KOPT-K1 (cell line): ENCODE data around the gene MPP7.

Experiments used
- H3K27ac ChIP-seq: fragments of 200-600 bp; sonication (generic); 2 replicates; pipeline ENCODE4 v1.5.1; 2016; ENCODE audit warnings: antibody characterized with exemption, mild to moderate bottlenecking, low read depth, low read length; ENCODE audit not compliant: poor library complexity, severe bottlenecking
- H3K36me3 ChIP-seq: fragments of 200-600 bp; sonication (generic); 2 replicates; pipeline ENCODE4 v1.5.1; 2017; ENCODE audit warnings: antibody characterized with exemption, mild to moderate bottlenecking, low read length, moderate library complexity; ENCODE audit not compliant: insufficient read depth
- H3K9me3 ChIP-seq: fragments of 200-600 bp; sonication (generic); 2 replicates; pipeline ENCODE4 v1.5.1; 2017; ENCODE audit warnings: antibody characterized with exemption, low read length, mild to moderate bottlenecking; ENCODE audit not compliant: insufficient read depth, poor library complexity, severe bottlenecking

MPP7 gene

DNA sequence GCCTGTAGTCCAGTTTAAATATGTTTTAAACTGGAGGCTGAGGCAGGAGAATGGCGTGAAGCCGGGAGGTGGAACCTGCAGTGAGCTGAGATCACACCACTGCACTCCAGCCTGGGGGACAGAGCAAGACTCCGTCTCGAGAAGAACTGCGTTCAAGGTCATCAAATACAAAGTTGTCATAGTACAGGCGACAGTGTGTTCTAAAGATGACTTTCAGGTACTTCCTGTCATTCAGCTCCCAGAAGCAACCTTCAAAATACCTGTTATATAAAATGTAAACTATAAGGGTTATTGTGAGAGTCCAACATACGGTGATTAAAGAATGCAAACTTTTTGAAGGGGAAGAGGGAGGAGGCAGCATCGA, 8.7 kb downstream of the MPP7 start:
- Histone ChIP-seq H3K27ac (no peak overlapping the region), H3K36me3 (no peaks in the 10 kb centered on the region), H3K9me3 (no peaks in the 10 kb centered on the region)

DNA sequence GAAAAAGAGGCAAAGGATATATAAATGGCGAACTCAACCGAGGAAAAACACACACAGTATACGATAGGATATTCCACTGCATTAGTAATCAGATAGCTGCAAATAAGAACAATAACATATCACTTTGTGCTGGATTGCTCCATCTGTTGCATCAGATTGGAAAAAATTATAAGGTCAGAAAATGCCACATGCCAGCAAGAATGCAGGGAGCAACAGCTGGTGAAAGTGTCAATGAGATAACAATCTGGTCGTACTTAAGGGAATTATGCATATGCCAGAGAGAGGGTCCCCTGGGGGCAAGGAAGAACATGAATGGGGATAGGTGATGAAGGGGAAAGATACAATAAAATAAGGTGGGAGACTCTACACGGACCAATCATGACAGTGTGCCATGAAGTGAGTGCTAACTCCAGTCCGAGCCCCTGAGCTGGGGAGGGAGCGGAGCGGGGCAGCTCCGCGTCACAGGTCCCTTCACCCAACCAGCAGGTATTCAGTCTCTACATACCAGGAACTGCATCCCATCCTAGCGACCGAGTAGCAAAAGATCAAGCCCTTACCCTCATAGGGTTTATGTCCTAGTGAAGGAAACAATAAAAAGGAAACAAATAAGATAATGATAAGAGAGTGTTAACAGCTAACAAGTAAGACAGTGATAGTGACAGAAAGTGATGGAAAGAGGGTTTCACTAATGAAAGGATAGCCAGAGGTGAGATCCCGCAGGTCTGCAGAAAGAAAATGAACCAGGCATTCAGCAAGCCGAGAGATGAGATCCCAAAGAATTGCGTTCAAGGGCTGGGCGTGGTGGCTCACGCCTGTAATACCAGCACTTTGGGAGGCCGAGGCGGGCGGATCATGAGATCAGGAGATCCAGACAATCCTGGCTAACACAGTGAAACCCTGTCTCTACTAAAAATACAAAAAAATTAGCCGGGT, 9.4 kb downstream of the MPP7 start:
- Histone ChIP-seq H3K36me3 (no peaks in the 10 kb centered on the region), H3K9me3 (no peaks in the 10 kb centered on the region), H3K27ac (no peak overlapping the region)

DNA sequence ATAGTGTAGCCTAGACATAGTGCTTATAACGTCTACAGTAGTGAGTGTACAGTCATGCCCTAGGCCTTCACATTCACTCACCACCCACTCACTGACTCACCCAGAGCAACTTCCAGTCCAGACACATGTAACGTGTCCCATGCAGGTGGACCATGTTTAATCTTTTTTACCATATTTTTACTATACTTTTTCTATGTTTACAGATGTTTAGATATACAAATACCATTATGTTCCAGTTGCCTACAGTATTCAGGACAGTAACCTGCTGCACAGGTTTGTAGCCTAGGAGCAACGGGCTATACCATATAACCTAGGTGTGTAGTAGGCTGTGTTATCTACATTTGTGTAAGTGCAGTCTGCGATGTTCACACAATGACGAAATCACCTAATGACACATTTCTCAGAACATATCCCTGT, 11.0 kb downstream of the MPP7 start:
- H3K36me3 ChIP-seq, result no peaks in the 10 kb centered on the region
- no peaks in the 10 kb centered on the region for H3K9me3 ChIP-seq
- no peak overlapping the region for H3K27ac ChIP-seq

DNA sequence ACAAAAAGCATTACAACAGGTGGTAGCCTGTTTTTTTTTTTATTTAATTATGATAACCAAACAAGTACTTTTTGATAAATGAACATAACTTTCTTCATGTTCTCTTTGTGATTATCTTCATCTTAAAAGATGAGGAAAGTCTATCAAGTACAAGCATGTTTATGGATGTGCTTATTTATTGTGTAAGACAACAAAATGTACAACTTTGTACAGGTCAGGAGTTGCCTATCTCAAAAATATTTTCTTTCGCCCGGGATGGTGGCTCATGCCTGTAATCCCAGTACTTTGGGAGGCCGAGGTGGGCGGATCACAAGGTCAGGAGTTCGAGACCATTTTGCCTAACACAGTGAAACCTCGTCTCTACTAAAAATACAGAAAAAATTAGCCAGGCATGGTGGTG, 17.0 kb downstream of the MPP7 start:
- H3K9me3 ChIP-seq, result no peaks in the 10 kb centered on the region
- no peak overlapping the region for H3K27ac ChIP-seq
- H3K36me3 ChIP-seq, result no peaks in the 10 kb centered on the region

DNA sequence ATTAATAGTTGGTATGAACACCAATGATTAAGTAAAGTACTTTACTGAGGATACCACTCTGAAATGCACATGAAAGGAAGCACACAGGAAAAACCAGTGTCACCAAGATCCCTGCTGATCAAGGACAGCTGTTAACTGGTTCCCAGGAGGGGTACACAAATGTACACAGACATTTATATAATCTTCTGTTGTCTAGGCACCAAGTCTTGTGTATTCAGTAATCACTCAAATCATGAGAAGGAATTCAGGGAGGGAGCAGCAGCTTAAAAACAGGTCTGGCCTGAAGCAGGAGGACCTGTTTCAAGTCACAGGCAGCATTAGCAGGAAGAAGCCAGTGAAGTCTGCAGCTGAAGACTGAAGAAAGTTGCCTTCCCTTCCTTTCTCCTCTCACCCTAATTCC, 18.7 kb downstream of the MPP7 start:
- Histone ChIP-seq H3K9me3 (no peaks in the 10 kb centered on the region), H3K36me3 (no peaks in the 10 kb centered on the region), H3K27ac (no peak overlapping the region)

DNA sequence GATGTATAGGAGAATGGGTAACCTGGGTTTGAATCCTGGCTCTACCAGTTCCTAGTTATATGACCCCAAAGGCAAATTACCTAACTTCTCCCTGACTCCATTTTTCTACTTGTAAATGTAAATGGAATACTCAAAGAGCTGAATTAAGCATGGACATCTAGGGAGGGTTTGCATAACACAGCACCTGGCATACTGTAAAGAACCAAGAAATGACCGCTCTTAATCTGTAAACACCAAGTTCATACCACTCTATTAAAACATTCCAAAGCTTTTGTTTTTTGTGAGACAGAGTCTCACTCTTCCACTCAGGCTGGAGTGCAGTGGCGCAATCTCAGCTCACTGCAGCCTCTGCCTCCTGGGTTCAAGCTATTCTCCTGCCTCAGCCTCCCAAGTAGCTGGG, 19.6 kb downstream of the MPP7 start:
- H3K27ac ChIP-seq, result no peak overlapping the region
- no peaks in the 10 kb centered on the region for H3K9me3 ChIP-seq
- no peaks in the 10 kb centered on the region for H3K36me3 ChIP-seq

DNA sequence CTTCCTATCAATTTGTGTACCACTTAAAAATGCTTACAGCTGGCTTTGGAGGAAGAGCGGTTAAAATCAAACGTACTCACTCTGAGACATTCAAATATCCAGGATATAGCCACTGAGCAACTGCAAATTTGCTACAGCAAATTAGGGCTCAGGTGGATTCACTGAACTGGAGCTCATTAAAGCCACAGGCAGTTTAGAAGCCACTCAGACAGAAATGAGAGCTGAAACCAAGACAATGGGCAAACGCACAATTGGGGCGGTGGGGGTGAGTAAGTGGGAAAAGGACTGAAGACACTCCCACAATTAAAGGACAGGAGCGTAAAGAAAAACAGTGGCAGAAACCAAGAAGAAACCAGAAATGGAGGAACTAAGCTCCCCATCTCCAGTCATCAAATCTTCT, 20.5 kb downstream of the MPP7 start:
- H3K27ac ChIP-seq, result no peak overlapping the region
- H3K36me3 ChIP-seq, result no peaks in the 10 kb centered on the region
- H3K9me3 ChIP-seq, result no peaks in the 10 kb centered on the region

DNA sequence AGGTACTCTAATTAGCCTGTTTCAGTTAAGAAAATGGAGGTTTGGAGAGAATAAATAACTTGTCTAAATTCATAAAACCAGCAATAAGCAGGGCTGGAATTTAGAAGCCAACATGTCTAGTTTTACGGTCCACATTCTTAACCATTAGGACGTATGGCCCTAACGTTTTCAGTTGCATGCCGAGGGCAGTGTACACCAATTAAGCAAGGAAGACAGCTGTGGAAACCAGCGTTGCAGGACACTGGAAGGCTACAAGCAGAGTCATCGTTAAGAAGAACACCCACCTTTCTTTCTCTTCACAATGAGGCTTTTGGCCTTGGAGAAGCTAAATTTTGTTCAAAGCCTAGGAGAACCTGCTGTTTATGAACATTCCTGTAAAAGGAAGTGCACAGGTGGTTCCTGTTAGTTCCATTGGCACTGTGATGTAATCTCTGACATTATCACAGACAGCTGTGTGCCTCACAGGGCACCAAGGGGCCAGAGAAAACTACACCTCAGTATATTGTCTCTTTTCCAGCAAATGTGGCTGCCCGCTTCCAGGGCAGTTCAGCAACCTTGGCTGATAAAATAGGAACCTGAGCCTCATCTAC, 21.0 kb downstream of the MPP7 start:
- Histone ChIP-seq H3K36me3 (no peaks in the 10 kb centered on the region), H3K27ac (no peak overlapping the region), H3K9me3 (no peaks in the 10 kb centered on the region)

DNA sequence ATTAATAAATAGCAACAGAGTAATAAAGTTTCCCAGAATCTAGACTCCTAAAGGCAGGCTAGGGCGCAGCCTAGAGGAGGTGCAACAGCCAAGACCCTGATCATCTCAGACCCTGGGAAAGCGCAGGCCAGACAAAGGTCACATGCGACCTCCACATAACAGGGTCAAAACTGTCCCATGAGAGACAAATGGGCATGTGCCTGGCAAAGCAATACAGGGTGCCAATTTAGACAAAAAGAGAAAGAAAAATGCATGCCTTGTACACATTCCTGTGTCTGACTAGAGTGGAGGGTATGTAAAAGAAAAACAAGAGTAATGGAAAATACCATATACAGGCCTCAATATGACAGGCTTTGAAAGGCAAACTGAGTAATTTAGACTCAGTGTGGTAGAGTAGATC, 22.2 kb downstream of the MPP7 start:
- H3K36me3 ChIP-seq, result no peaks in the 10 kb centered on the region
- H3K9me3 ChIP-seq, result no peaks in the 10 kb centered on the region
- no peak overlapping the region for H3K27ac ChIP-seq

DNA sequence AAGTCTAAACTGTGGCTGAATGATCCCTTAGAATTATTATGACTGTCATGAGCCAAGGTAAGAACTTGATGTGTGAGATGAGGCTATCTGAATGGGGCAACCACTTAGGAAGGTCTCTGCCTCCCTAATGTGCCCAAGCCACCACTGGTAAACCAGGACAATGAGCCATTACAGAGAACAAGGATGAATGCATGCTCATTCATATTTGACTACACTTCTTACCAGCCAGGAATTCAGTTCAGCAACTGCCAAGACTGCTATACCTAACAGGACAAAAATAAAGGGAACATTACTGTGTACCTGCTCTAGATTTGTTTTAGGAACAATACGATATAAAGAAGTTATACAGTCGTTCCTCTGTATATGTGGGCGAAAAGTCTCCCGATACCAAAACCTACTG, 23.0 kb downstream of the MPP7 start:
- H3K9me3 ChIP-seq, result no peaks in the 10 kb centered on the region
- no peak overlapping the region for H3K27ac ChIP-seq

DNA sequence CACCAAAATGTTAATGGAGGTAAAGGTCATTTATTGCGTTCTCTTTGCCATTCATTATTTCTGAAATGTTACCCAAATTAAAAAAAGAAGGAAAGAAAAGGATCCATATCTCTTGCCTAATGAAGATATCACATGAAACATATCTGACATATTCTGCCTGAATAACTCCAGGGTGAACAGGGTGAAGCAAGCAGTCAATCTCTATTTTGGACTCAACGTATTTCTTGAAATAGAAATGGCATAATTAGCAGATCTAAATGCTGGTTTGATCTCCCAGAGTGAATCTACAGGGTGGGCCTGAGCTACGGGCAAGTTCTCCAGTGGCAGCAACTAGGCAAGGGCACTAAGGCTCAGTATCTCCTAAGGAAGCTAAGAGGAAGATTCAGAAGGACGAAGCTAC, 24.0 kb downstream of the MPP7 start:
- H3K9me3 ChIP-seq, result no peaks in the 10 kb centered on the region
- H3K36me3 ChIP-seq, result no peaks in the 10 kb centered on the region
- no peak overlapping the region for H3K27ac ChIP-seq

More for the DNA sequence above, 23.0 kb downstream of the MPP7 start:
- H3K36me3 ChIP-seq, result no peaks in the 10 kb centered on the region

DNA sequence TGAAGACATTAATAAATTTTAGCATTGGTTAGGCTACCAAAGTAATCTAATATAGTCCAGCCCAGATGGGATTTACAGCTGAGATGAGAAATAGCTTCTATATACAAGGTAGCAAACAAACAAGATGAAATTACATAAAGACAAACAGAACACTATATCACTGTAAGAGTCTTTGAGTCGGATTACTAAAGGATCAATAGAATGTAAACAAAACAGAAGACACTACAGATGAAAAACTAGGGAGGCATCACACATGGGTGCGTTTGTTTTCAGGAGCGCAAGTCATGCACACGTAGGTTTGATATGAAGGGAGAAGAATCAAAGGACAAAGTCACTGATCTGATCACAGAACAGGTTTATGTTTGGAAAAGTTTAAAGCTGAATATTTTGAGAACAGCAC, 26.5 kb downstream of the MPP7 start:
- H3K9me3 ChIP-seq, result no peaks in the 10 kb centered on the region
- H3K27ac ChIP-seq, result no peak overlapping the region
- H3K36me3 ChIP-seq, result no peaks in the 10 kb centered on the region

DNA sequence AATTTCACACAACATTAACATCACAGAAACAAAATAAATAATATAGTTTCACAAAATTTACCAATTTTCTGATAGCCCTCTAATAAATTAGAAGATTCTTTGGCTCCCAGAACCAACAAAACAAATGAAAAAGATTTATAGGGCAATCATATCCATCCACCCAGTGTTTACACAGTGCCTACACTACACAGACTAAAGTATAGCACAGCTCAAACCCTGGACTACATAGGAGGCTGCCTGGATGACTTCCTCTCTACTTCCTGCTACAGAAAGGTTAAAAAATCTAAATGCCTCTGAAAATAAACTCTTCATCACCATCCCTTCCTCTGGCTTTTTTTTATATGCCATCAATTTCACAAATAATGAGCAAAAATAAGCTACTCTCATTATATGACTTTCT, 28.4 kb downstream of the MPP7 start:
- Histone ChIP-seq H3K36me3 (no peaks in the 10 kb centered on the region), H3K27ac (no peak overlapping the region), H3K9me3 (no peaks in the 10 kb centered on the region)

DNA sequence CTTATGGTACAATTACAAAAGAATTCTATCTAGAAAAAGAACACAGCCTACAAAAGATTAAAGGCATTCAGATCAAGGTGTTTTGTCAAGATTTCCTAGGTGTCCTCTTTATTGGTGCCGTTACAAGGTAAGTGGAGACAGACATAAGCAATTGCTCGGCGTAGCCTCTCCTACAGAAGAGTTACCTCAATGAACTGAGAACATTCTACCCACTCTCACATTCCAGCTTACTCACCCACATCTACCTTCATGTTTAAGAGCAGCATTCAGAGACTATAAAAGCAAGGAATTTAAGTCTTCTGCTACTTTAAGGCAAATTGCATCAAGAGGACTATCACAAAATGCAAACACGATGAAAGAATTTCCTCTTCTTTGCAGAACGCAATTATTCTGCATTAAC, 29.5 kb downstream of the MPP7 start:
- Histone ChIP-seq H3K9me3 (no peaks in the 10 kb centered on the region), H3K27ac (no peak overlapping the region), H3K36me3 (no peaks in the 10 kb centered on the region)

DNA sequence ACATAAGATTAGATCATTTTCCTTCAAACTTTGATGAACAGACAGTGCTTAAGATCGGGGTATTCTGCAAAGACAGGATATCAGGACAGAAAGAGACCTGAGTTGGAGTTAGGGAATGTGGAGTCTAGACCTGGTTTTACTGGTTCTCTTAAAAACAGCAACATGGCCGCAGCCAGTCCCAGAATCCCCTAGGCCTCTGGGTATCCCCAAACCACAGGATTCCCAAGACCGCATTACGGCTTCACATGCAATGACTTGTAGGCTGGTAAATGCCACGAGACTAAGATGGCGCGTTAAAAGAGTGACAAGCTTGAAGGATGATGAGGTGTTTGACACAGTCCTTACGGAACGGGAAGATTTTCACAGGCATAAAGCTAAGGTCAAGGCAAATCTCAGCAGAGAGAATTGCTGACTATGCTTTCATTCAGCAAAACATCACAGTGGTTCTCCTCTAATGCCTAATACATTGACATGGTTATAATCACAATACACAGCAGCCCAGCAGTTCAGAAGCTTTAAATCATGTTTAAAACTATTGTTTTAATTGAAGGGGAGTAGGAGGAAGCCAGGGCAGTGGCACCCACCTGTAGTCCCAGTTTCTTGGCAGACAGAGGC, 32.9 kb downstream of the MPP7 start:
- no peak overlapping the region for H3K27ac ChIP-seq
- H3K9me3 ChIP-seq, result no peaks in the 10 kb centered on the region
- H3K36me3 ChIP-seq, result no peaks in the 10 kb centered on the region
